GM19324 (cell line): ENCODE data around the gene NOX5.

Experiments
- ATAC-seq: cut with Tn5 transposase; IDR thresholded peaks from one replicate; pipeline ENCODE4 v1.9.1; 2021; ENCODE audit warnings: mild to moderate bottlenecking, moderate library complexity; ENCODE audit not compliant: unreplicated experiment, low FRiP score

NOX5 gene

GRCh38 chr15:69094124-69094921, 79.8 kb downstream of the NOX5 start:
- ATAC-seq = no peak

- ATAC-seq = no peak
Observed at GRCh38 chr15:69095274-69095673, 80.8 kb downstream of the NOX5 start.

DNA sequence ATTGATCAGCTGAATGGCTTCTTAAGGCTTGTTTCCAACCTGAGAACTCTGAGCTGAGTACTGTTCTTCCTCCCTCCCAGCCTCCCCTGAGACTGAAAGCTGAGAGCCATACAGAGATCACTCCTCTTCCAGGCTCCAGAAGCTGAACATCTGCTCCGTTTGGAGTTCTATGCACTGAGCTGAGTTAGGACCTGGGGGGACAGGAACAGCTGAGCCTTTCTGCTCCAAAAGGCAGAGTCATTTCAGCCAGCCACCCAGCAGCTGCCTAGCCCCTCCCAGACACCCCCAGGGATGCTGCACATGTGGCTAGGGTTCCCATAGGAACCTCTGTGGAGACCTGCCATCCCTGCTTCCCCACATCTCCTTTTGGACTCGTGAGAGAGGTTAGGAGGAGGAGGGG, 81.7 kb downstream of the NOX5 start:
- no peak for ATAC-seq

DNA sequence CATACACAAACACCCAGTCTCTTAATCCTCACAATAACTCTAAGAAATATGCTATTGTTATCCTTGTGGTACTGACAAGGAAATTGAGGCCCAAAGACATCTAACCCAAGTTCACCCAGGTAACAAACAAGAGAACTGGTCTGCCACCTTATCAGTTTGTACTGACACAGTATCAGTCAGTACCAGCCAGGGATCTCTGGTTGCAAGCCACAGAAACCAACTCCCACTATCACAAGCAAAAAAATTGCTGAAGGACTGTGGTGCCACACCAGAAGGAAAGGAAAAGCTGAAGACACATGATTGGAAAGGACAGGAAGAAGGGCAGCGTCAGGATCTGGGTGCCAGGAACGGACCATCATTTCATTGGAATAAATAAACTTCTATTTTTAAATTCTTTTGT, 82.1 kb downstream of the NOX5 start:
- ATAC-seq = no peak

DNA sequence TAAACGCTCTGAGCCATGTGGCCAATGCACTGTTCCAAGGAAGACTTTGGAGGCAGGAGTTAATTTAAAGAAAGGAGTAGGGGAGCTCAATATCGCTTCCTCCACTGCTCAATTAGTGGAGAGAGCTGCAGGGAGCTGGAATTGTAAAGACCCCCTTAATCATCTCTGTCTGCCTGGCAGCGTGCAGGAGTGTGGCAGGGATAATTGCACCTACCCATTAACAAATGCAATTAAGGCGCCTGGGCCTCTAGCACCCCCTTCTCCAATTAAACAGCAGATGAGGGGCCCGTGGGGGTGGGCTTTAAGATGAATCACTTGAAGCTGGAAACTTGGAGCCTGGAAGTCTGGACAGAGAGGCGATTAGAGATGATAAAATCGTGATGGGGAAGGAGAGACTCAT, 84.3 kb downstream of the NOX5 start:
- no peak for ATAC-seq

GRCh38 chr15:69099941-69100340, 85.4 kb downstream of the NOX5 start:
- no peak for ATAC-seq

GRCh38 chr15:69100821-69101220, 86.3 kb downstream of the NOX5 start:
- ATAC-seq = no peak

GRCh38 chr15:69104050-69104750, 89.7 kb downstream of the NOX5 start:
- no peak for ATAC-seq

DNA sequence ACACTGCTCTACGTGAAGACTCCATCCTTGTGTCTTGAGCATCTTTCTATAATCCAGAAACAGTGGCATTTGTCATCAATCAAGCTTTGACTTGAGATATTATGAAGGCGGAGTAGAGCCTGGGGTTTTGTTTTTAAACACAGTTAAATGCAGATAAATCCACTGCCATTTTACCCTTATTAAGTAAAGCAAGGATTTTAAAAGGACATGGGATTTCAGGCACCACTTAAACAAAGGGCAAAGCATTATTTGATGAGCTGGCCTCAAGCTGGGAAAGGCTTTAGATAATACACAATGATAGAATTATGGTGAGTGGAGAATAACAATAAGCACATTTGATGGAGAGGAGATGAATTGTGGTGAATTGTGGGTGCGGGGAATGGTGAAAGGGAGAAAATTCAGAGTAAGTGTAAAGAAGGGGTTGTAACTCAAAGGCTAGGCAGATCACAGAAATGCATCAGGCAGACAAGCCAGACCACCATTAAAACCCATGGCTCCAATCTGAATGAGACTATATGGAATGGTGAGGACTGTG, 91.0 kb downstream of the NOX5 start:
- no peak for ATAC-seq

DNA sequence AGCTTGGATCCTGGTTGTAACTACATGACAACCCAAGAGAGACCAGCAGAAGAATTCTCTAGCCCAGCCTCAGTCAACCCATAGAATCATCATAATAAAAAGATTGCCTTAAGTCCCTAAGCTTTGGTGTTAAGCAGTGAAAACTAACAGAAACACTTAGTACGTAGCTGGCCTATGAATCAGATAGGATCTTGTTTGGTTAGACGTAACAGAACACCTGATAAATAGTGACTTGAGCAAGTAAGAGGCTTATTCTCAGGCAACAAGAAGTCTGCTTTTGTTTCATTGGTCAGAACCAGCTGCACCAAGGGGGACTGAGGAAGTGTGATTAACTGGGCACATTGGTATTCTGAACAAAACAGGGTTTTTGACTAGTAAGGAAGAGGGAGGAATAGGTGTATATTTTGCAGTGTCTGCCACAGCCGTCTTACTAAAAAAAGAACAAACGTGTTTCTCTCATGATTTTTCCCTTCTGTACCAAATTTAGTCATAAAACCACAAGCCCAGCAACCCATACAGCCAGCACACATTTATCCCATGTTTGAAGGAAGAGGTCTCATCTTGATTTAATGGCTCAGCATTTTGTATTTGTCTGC, 92.6 kb downstream of the NOX5 start:
- ATAC-seq = no peak
